GM12801 (cell line): ENCODE results near the gene NAT8L.

Experiments
- CTCF ChIP-seq: IDR thresholded peaks from one replicate; pipeline ENCODE4 v1.5.1; 2011; ENCODE audit warnings: control low read depth; ENCODE audit not compliant: insufficient read length; ENCODE audit errors: extremely low read depth

Gene NAT8L

GRCh38 chr4:2059726-2060602 lies 837 bp downstream of the NAT8L start:
- TF ChIP-seq CTCF: no peak

GRCh38 chr4:2060611-2061185 lies 1.6 kb downstream of the NAT8L start:
- no peak for TF ChIP-seq CTCF

GRCh38 chr4:2061186-2062131 lies 2.3 kb downstream of the NAT8L start:
- TF ChIP-seq CTCF: no peak

GRCh38 chr4:2062168-2062807 lies 3.2 kb downstream of the NAT8L start:
- TF ChIP-seq CTCF: no peak

- TF ChIP-seq CTCF: no peak
These were observed 3.8 kb downstream of the NAT8L start for GRCh38 chr4:2062808-2063524.

GRCh38 chr4:2063557-2064275 lies 4.6 kb downstream of the NAT8L start:
- TF ChIP-seq CTCF: no peak
